Measurements from ENCODE around the gene ALK. TPM values are rescaled to one million over a fixed set of nuclear protein-coding genes. Genes with fewer than 3 reads are reported as not detected.

ALK gene
- total and polyA plus RNA-seq, 10 of the 15 experiments (the other 5 are each of a cell fraction or from before 2014, with no cell fraction given): 0.11 TPM; not detected in 9

GRCh38 chr2:29561181-29561580 is 360.2 kb downstream of the ALK start:
- Histone ChIP-seq H4K20me1 (ENCODE audit: control insufficient read depth, insufficient read depth) (no peaks in the 10 kb centered on the region), H3K27me3 (replicated peaks in 1 of 2; ENCODE audit: control insufficient read depth in 2 of 2, insufficient read depth in 2 of 2, low read length in 1 of 2) (no peaks in the 10 kb centered on the region), H3K27ac (ENCODE audit: control insufficient read depth, insufficient read depth) (no peak overlapping the region), H3K79me2 (ENCODE audit: control insufficient read depth, insufficient read depth, low read length) (no peaks in the 10 kb centered on the region), H3K9me3 (replicated peaks; ENCODE audit: control insufficient read depth, insufficient read depth, low read length) (no peaks in the 10 kb centered on the region), H3K4me1 (ENCODE audit: control insufficient read depth, insufficient read depth, low read length) (no peaks in the 10 kb centered on the region), H3K4me3 (no peak overlapping the region), H3K9ac (ENCODE audit: control insufficient read depth, insufficient read depth, low read length) (no peak overlapping the region), H3K36me3 (ENCODE audit: control insufficient read depth in 2 of 2, insufficient read depth in 2 of 2, low read length in 1 of 2) (no peaks in the 10 kb centered on the region), H3K4me2 (ENCODE audit: control insufficient read depth, insufficient read depth) (no peak overlapping the region), H2AFZ (ENCODE audit: control insufficient read depth, low read depth, low read length) (no peak overlapping the region)
- ChIA-PET RAD21 (ENCODE audit: unreplicated experiment) (no interaction called here), POLR2A (no interaction called here), CTCF (no interaction called here), SMC1A (ENCODE audit: uncharacterized antibody, unreplicated experiment) (no interaction called here)
- in situ Hi-C loops (cut with MboI): no loop called here
- DNase-seq (ENCODE audit: low read depth, low spot score) (no peak), ATAC-seq (no peak), FAIRE-seq (no peak)
- no TSS peak for BruUV-seq (replicated peaks)
- 65% methylated on average over 6 of the region's 6 CpGs for WGBS (ENCODE audit: insufficient coverage, insufficient replicate concordance, low lambda C conversion rate, missing lambda C conversion rate)
- intact Hi-C loops (cut with micrococcal nuclease; ENCODE audit: unreplicated experiment): no loop called here
- TF ChIP-seq NRF1 (conservative IDR thresholded peaks at IDR 0.05; ENCODE audit: low read depth, low read length): no peak
- no peak for TF ChIP-seq PAX8 (IDR thresholded peaks at IDR 0.05)

- Histone ChIP-seq H3K4me1 (ENCODE audit: control insufficient read depth, insufficient read depth, low read length) (no peaks in the 10 kb centered on the region), H2AFZ (ENCODE audit: control insufficient read depth, low read depth, low read length) (no peak overlapping the region), H3K27me3 (replicated peaks in 1 of 2; ENCODE audit: control insufficient read depth in 2 of 2, insufficient read depth in 2 of 2, low read length in 1 of 2) (no peaks in the 10 kb centered on the region), H3K79me2 (ENCODE audit: control insufficient read depth, insufficient read depth, low read length) (no peaks in the 10 kb centered on the region), H3K9me3 (replicated peaks; ENCODE audit: control insufficient read depth, insufficient read depth, low read length) (no peaks in the 10 kb centered on the region), H3K9ac (ENCODE audit: control insufficient read depth, insufficient read depth, low read length) (no peak overlapping the region), H3K4me3 (no peak overlapping the region), H3K36me3 (ENCODE audit: control insufficient read depth in 2 of 2, insufficient read depth in 2 of 2, low read length in 1 of 2) (no peaks in the 10 kb centered on the region), H3K27ac (ENCODE audit: control insufficient read depth, insufficient read depth) (no peak overlapping the region), H4K20me1 (ENCODE audit: control insufficient read depth, insufficient read depth) (no peaks in the 10 kb centered on the region), H3K4me2 (ENCODE audit: control insufficient read depth, insufficient read depth) (no peak overlapping the region)
- ChIA-PET POLR2A (no interaction called here), CTCF (no interaction called here), RAD21 (ENCODE audit: unreplicated experiment) (no interaction called here), SMC1A (ENCODE audit: uncharacterized antibody, unreplicated experiment) (no interaction called here)
- WGBS (ENCODE audit: insufficient coverage, insufficient replicate concordance, low lambda C conversion rate, missing lambda C conversion rate): 45% methylated on average over 5 of the region's 5 CpGs
- no TSS peak for BruUV-seq (replicated peaks)
- no peak for TF ChIP-seq FOXM1 (IDR thresholded peaks at IDR 0.05; ENCODE audit: low read depth, low read length)
- no peak for TF ChIP-seq ZBED1 (IDR thresholded peaks at IDR 0.05; ENCODE audit: borderline replicate concordance)
- no peak for TF ChIP-seq CBX5 (IDR thresholded peaks at IDR 0.05; ENCODE audit: low read depth)
- in situ Hi-C loops (cut with MboI) (no loop called here), intact Hi-C loops (cut with micrococcal nuclease; ENCODE audit: unreplicated experiment) (no loop called here)
- DNase-seq (ENCODE audit: low read depth, low spot score) (no peak), FAIRE-seq (no peak), ATAC-seq (no peak)
Measured at GRCh38 chr2:29560566-29560965, 360.8 kb downstream of the ALK start.

Data from GM12878 (cell line).